GM18870 (cell line): ENCODE results near the gene COQ2.

Source experiments
- ATAC-seq: cut with Tn5 transposase; IDR thresholded peaks from one replicate; pipeline ENCODE4 v1.9.1; 2021; ENCODE audit warnings: moderate library complexity; ENCODE audit not compliant: unreplicated experiment

Gene COQ2

GRCh38 chr4:83219344-83220331 is 65.0 kb downstream of the COQ2 start:
- no peak for ATAC-seq

- ATAC-seq = peak; percentile 79
Observed at GRCh38 chr4:83217721-83218522, 66.7 kb downstream of the COQ2 start.

GRCh38 chr4:83216959-83217683 is 67.5 kb downstream of the COQ2 start:
- ATAC-seq = no peak

- no peak for ATAC-seq
Observed at GRCh38 chr4:83214079-83214478, 70.5 kb downstream of the COQ2 start.
